Stimulated activated CD8-positive, alpha-beta memory T cell treated with anti-CD3 and anti-CD28 coated beads, Interleukin-15, amount 100 ng/mL, for 24 hours (primary cell): ENCODE data around the gene STK16.
"Not testable (repeated sequence)": the region's sequence is repeated elsewhere in the genome, so short reads cannot be mapped to it uniquely, and the experiment has no call there.

Source experiments
- DNase-seq: peaks from one replicate; pipeline ENCODE4 v3.0.0-alpha.2; 2020; ENCODE audit warnings: low read depth

Gene STK16

GRCh38 chr2:219244789-219245147 lies 511 bp upstream of the STK16 start:
- DNase-seq, result no peak

GRCh38 chr2:219245899-219246230 lies 586 bp downstream of the STK16 start:
- no peak for DNase-seq

GRCh38 chr2:219246559-219246958 lies 1.3 kb downstream of the STK16 start:
- no peak for DNase-seq

GRCh38 chr2:219247678-219248642 lies 2.7 kb downstream of the STK16 start:
- DNase-seq, result no peak

- DNase-seq, result no peak
These were observed 3.5 kb downstream of the STK16 start for GRCh38 chr2:219248845-219249202.

DNA sequence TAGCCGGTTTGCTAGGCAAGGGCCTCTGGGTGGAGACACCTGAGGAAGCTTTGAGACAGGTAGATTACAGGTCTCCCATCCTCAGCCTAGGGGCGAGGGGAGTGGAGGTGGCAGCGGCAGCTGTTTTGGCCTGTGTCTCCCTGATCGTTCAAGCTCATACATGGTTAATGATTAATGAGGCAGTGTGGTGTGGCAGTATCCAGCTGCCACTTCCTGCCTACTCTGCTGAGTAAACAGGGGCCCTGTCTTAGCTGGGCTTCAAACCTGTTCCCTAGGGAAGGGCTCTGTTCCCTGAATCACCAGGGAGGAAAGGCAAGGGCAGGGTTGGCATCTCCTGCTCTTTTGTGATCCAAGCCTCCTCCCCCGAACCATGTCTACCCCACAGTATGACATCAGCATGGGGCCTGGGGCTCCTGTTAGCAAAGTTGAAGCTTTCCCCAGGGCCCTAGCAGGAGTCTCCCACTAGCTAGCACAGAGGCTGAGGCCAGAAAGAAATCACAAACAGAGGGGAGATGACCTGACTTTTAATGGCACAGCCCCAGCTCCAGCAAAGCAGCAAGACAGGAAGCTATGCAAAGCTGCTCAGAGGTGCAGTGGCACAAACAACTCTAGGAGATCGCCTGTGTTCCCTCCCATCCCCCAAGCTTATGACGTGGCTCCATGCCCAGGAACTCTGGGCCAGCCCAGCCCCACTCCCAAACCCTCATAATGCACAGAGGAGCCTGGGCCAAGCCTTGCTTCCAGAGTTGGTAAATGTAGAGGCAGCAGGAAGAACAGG lies 4.1 kb downstream of the STK16 start:
- no peak for DNase-seq

GRCh38 chr2:219250049-219250781 lies 4.9 kb downstream of the STK16 start:
- DNase-seq, result no peak

- no peak for DNase-seq
These were observed 6.4 kb downstream of the STK16 start for GRCh38 chr2:219251656-219252055.

DNA sequence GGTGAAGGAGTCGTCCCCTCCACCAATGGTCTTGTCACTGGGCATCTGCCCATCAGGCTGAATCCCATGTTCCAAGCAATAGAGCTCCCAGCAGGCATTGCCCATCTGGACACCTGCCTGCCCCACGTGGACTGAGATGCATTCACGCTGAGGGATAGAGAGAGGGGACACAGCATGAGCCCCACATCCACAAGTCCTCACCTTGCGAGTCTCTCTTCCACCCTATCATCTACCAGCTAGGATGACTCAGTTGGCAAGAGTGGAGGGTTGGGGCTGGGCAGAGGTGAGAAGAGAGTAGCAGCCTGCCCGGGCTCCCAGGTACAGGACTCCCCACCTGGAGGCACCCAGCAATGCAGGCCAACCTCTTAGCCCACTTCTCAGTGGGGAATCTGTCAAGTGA lies 6.8 kb downstream of the STK16 start:
- DNase-seq, result no peak

- no peak for DNase-seq
These were observed 7.3 kb downstream of the STK16 start for GRCh38 chr2:219252570-219252899.

DNA sequence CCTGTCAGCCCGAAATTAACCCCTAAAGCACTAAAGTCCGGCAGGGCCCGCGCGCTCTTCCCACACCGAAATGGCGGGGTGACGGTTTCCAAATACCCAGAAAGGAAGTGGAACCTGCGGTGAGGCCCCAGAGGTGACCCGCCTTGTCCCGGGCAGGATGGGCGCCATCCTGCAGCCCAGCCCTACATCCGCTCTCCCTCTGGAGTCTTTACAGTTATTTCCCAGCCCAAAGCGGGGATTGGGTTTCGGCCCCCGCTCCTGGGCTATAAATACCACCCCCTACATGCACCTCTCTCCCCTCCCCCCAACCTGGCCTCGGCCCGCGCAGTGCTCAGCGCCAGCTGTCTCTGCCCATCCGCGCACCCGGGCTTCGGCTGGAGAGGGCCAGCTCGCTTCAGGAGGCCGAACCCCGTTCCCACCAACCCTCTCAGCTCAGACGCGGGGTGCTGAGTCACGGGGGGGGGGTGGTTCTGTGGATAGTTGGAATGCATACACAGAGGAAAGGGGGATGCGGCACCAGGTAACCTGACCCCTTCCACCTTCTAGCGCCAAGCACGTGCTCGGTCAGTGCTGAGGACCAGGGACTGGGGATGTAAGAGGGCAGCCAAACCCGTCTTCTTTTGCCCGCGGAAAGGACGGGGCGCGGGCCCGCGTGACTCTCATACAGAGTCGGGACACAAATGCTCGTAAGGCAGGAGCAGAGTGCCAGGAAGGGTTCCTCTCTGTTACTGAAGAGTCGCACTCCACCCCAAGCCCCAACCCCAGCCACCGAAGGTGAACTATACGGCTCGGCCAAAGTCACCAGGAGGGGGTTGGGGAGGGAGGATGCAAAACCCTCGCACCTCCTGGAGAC lies 7.8 kb downstream of the STK16 start, which contains the start of gene TUBA4B:
Gene TUBA4B (plus strand): TSS at position 344 of the 853 bp plus-strand sequence. CDS start 165 bp downstream, at position 509.
- no peak for DNase-seq

DNA sequence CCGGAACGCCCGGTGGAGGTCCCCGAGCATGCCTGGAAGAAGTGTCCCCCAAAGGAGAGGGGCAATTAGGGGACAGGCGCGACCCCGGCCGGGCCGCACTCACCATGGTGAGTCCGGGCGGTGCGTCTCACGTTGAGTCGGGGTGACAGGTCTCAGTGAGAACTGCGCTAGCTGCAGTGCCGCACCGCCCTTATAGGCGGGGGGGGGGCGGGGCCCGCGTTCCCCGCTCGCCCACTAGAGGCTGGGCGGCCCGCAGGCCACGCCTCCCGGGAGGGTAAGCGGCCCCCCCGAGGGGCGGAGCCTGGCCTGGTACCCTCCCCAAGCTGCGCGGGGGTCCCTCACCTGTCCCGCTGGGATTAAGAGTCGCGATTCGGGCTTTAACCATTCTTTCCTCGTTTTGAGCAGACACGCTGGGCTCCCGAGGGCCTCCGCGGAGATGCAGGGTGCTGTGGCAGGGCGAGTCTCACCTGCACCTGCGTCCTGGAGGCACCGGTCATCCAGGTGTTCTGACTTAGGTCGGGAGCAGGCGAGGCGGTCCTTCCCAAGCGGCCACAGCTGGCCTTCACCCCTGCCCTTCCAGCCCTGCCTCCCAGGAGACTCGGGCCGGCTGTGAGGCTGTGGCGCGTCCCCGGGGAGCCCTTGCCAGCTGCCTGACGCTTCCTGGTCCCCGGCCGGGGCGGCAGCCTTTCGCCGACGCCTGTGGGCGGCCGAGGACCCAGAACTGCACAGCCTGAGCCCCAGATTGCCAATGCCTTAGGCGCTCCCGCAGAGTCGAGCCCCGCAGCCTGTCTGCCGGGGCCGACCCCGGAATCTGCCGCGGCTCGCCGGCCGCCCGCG lies 8.7 kb downstream of the STK16 start, which contains the start of gene TUBA4A:
Gene TUBA4A (minus strand): TSS at position 166 of the 837 bp plus-strand sequence. CDS start 60 bp downstream, at position 106.
- peak; percentile 74 for DNase-seq

DNA sequence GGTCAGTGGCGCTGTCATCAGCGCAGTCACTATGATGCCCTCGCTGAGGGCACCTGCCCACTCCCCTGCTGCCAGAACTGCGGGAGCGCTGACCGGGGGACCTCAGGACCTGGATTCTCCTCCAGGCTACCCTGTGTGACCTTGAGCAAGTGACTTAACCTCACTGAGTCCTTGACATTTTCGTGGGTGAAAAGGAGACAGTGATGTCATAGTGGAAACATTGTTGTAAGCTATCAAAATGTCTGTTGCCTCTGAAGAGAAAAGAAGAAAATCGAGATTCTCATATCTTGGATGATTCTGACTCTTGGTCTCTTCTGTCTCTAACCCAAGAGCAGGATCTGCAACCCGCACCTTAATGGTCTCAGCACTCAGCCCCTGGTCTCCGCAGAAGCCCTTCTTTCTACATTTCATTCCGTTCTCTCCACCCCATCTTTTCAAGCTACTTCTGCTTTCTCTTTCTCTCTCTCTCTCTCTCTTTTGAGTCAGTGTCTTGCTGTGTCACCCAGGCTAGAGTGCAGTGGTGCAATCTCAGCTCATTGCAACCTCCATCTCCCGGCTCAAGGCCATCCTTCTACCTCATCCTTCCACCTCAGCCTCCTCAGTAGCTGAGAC lies 9.4 kb downstream of the STK16 start:
- DNase-seq, result no peak

DNA sequence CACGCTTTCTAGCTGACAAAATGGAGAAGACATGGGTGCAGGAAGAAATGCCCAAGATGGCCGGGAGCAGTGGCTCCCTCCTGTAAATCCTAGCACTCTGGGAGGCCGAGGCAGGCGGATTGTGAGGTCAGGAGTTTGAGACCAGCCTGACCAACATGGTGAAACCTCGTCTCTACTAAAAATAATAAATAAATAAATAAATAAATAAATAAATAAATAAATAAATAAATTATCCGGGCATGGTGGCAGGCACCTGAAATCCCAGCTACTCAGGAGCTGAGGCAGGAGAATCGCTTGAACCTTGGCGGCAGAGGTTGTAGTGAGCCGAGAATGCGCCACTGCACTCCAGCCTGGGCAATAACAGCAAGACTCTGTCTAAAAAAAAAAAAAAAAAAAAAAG lies 13.7 kb downstream of the STK16 start:
- DNase-seq, result not testable (repeated sequence)

- no peak for DNase-seq
These were observed 16.0 kb downstream of the STK16 start for GRCh38 chr2:219261024-219261855.

GRCh38 chr2:219266232-219266631 lies 21.0 kb downstream of the STK16 start:
- no peak for DNase-seq

- no peak for DNase-seq
These were observed 21.6 kb downstream of the STK16 start for GRCh38 chr2:219266886-219267285.

GRCh38 chr2:219268294-219268693 lies 23.0 kb downstream of the STK16 start:
- DNase-seq, result no peak

DNA sequence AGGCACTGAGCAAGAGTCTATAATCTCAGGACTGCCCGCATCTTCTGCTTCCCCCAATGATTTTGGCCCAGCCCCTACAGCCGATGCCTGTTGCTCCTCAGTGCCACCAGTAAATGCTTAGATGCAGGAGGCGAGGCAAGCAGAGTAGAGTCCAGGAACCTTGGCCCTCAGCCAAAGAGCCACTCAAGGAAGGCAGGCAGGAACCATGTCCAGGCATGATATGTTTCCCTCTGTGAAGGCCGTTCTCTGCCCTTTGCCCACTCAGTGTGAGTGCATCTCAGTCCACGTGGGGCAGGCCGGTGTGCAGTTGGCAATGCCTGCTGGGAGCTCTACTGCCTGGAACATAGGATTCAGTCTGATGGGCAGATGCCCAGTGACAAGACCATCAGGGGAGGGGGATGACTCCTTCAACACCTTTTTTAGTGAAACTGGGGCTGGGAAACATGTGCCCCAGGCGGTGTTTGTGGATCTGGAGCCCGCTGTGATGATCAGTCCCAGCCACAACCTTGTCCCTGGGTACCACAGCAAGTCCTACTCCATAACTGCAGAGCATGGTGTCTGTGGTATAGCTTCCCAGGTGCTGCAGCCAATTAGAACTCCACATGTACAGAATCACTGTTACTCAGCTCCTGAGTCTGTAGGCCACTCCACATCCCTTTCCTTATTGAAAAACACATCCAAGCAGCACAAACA lies 24.2 kb downstream of the STK16 start:
- no peak for DNase-seq
